NCI-H1417 treated with DMSO at 0.1 percent for 48 hours (cell line): Measurements from ENCODE around the gene APOBEC3H.

Source experiments
- DNase-seq: peaks from one replicate; lab custom pipeline; 2025; lab: John Stamatoyannopoulos, UW

Gene APOBEC3H

DNA sequence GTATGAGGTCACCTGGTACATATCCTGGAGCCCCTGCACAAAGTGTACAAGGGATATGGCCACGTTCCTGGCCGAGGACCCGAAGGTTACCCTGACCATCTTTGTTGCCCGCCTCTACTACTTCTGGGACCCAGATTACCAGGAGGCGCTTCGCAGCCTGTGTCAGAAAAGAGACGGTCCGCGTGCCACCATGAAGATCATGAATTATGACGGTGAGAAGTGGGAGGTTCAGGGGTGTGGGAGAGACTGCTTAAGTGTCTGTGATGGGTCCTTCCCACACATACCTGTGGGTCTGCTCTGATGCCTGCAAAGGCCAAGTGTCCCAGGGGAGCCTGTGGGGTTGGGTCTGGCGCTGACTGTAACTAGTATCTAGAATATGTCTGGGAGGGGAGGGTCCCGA is 16.0 kb upstream of the APOBEC3H start:
- DNase-seq, result no peak

DNA sequence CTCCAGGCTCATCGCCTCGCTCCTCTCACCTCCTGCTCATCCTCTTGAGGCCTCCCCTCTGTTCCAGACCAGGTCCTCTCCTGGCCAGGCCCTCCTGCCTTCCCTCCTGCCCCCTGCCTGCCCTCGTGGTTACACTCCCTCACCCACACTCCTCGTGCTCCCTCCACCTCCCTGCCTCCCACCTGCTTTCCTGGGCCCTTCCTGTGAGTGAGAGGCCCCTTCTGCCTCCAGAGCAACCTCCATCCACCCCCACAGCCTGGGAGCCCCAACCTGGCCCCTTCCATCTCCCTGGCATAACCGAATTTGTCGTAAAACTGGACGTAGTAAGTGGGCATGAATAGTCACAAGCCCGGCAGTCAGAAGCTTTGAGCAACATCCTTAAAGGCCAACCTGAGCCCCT is 15.4 kb upstream of the APOBEC3H start:
- DNase-seq, result no peak

DNA sequence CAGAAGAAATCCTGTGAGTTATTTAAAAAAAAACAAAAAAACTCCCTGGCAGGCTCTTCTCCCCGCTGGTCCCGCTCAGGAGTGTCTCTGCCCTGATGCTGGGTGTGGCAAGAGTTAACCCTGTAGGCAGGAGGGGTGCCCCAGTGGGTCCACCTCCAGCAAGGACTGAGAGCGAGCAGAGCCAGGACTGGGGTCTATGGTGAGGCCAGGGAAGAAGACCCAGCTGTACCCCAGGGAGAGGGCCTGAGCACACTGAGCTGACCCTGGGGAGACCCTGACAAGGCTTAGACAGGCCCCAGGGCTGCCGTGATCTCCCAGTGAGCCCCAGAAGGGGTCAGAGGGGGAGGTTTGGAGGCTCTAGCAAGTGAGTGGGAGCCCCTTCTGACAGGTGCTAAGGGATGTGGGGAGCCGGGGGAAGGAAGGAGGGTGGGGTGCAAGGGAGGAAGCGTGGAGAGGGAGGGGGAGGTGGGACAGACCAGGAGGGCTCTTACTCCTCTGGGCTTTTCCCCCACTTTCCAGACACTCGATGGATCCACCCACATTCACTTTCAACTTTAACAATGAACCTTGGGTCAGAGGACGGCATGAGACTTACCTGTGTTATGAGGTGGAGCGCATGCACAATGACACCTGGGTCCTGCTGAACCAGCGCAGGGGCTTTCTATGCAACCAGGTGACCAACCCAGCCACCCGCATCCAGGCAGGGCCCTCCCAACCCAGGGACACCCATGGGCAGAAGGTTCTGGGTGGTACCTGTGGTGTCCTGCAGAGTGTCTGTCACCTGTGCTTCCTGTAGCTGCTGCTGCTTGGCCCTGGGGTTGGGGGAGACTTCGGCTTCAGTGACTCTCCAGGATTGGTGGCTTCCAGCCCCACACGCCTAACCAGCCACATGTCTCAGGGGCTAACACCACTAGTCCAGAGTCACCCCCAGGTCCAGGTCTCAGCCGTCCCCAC is 13.6 kb upstream of the APOBEC3H start:
- DNase-seq, result no peak

DNA sequence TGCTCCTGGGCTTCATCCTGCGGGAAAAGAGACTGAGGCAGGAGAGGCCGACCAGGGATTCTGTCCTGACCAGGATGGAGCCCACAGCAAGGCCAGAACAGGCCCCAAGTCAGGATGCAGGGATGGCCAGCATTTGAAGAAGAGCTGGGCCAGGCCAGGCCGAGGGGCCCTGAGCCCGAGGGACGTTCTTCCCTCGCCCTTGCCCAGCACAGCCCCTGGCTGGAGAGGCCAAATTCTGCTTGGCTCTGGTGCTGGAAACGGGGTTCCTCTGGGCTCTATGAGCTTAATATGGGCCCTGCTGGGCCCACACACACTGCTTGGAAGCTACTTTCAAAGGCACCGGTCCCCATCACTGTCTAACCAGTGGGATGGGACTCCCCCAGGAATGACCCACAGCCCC is 12.4 kb upstream of the APOBEC3H start:
- no peak for DNase-seq

DNA sequence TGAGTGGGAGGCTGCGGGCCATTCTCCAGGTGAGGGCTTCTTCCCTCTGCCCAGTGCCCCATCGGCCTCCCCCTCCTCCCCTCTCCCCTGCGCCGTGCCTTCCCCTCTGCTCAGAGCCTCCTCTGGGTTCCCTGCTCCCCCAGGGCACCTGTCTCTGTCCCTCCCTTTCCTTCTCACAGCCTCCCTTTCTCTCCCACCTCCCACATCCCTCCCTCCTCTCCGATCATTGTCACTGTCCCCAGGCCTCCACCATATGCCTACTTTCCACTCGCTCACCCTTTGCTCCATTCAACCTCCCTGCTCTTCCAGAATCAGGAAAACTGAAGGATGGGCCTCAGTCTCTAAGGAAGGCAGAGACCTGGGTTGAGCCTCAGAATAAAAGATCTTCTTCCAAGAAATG is 9.9 kb upstream of the APOBEC3H start:
- DNase-seq, result no peak

DNA sequence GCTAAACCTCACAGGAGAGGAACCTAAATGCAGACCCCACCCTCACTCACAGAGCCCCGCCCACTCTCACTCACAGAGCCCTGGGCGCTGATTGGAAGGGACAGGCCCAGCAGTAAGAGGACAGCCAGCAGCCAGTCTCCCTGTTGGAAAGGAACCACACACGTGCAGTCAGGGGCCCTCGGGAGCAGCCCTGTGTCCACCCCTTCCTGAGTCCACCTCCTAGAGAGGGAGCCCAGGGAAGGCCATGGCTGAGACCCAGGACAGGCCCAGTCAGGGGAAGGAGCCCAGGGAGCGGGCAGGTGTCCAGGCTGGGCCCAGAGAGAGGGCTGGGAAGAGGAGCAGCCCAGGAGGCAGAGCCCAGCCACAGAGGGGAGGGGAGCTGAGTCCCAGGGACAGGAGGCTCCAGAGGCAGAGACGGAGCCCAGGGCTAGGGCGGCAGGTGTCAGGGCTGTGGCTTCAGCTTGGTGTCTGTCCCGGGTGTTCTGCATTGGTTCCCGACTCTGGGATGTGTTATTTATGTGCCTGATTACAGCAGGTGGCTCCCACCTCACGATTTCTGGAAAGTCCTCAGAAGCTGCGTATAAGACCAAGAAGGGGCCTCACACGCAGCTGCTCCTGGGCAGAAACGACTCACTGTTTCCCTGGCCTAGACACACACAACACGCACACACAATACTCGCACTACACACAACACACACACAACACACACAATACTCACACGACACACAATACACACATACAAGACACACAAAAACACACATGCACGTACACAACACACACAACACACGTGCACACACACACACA is 9.0 kb upstream of the APOBEC3H start:
- DNase-seq, result no peak

DNA sequence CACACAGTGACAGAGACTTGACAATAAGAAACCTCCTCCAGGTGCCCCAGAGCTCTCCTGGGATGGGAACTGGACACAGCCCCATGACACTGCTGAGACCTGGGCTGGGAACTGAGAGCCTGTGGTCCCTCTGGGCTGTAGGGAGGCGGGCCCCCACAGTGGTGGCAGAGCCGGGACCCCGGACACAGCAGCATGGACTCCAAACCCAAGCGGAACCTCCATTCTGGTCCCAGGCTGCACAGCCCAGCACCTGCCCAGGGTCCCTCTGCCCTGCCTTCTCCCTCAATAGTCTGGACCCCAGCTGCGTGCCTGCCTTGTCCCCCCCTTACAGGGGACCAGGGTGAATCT is 8.4 kb upstream of the APOBEC3H start:
- DNase-seq, result no peak

DNA sequence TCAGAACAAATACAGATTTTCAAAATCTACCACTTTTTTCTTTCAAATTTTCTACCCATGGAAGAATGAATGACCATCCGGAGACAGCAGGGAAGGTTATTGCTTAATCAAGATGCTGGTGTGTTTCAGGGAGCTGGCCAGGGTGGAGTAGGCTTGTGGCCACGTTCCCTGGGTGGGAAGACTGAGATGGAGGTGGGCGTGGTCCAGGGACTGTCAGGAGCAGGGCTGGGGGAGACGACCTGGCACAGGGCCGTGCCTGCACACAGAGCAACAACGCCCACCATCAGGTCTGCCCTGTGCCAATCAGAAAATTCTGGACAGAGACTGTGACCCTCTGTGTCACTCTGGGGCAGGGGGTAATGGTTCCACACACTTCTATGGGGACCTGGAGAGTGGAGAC is 7.1 kb upstream of the APOBEC3H start:
- no peak for DNase-seq

DNA sequence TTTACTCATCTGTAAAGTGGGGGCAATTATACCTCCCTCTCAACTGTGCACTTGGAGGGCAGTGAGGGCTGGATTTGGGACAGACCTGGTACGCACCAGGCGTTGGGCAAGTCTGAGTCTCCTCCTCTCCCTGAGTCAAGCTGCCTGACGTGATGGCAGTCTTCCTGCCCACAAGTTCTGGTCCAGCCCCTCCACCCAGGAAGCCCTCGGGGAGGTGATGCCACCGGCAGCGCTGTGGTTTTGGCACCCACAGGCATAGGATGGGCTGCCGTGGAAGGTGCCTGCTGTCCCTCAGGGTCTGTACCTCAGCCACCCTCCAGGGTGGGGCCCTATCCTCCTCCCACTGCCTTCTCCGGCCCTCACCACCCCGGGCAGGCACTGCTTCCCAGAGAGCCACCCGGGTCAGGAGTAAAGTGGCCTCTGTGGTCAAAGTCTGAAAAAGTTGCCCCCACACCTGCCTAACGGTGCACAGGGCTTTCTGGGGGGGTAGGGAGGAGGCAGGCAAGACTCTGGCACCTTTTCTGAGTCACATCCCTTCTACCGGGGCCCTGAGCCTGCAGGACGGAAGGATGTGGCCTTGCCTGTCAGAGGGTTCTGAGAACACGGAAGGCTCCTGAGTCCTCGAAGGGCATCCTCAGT is 6.5 kb upstream of the APOBEC3H start:
- no peak for DNase-seq

DNA sequence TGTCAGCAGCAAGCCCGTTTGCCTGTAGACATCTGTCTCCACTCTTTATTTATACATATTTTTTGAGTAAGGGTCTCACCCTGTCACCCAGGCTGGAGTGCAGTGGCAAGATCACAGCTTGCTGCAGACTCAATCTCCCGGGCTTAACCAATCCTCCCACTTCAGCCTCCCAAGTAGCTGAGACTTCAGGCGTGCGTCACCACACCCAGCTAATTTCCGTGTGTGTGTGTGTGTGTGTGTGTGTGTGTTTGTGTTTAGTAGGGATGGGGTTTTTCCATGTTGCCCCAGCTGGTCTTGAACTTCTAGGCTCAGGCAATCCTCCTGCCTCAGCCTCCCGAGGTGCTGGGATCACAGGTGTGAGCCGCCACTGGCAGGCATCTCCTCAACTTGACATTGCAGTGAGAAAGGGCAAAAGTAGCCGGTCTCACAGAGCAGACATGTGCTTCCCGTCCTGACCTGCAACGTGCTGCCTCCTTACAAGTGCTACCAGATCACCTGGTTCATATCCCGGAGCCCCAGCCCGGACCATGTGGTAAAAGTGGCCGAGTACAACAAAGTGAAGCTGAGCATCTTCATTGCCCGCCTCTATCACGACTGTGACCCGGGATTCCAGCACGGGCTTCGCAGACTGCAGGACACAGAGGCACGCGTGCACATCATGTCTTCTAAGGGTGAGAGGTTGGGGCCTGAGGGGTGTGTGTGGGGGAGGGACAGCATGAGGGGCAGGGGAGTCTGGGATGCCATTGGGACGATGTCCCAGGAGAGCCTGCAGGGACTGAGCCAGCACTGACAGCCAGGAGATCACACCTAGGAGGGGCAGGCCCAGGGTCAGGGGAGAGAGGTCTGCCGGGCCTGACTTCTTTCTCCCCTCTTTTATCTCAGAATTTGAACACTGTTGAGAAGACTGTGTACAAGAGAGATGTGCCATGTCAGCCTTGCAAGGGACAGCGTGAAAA is 5.6 kb upstream of the APOBEC3H start:
- DNase-seq, result no peak

DNA sequence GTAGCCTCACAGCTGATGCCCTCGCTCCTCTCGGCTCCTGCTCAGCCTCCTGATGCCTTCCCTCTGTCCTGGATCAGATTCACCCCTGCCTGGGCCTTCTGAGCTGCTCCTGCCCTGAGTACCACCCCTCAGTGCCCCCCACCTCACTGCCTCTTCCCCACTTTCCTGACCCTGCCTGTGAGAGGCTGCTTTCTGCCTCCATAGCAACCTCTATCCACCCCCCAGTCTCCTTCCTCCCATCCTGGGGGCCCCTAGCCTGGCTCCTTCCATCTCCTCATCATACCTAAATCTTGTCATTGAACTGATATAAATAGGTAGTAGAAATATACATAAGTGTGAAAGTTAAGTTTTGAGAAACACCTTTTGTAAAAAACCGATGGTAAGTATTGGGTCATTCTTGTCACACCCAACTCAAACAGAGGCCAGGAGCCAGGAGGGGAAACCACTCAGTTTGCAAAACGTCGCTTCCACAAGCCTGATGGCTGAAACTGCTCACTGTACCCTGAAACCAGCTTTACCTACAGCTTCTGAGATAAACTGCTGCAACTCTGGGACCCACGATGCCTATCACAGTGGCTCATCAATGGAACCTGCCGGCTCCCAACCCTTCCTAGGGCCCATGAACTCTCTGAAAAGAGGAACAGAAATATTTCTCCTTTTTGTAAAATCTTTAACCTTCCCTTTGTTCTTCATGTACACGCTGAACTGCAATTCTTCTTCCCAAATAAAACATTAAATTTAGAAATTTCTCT is 4.8 kb upstream of the APOBEC3H start:
- no peak for DNase-seq

DNA sequence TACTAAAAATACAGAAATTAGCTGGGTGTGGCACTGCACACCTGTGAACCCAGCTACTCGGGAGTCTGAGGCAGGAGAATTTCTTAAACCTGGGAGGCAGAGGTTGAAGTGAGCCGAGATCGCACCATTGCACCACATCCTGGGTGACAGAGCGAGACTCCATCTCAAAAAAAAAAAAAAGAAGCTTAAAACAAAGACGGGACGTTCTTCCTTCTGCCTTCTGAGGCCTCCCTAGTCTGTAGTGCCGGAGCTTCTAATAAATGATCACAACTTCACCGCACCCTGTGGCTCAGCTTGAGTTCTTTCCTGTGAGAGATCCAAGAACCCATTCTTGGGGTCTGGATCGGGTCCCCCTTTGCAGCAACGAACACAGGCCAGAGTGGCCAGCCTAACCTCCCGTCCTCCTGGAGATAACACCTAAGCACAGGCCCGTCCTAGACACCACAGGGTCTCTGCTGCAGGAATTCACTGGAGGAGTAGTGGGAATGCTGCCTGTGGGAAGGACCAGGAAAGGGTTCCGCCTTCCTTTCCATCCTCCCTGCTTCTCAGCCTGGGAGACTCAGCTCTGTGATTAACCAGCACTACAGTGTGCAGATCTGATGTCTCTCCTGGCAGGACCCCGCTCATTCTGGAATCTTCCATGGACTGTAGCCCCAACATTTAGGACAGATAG is 2.2 kb upstream of the APOBEC3H start:
- no peak for DNase-seq

DNA sequence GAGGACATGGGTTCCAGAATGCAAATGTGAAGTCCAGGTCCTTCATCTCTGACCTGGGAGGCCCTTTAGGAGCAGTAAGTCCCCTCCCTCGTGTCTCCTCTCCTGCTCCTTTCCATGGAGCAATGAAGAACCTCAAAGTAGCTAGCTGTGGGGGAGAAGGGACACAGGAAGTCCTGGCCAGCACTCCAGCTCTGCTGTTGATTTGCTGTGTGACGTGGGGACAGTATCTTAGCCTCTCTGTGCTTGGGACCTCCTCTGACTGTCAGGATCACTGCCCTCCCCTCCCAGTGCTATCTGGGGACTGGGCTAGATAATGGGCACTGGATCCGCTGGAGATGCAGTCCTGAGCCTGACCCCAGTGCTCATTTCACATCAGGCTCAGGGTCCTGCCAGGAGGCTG is 1.1 kb upstream of the APOBEC3H start:
- no peak for DNase-seq

DNA sequence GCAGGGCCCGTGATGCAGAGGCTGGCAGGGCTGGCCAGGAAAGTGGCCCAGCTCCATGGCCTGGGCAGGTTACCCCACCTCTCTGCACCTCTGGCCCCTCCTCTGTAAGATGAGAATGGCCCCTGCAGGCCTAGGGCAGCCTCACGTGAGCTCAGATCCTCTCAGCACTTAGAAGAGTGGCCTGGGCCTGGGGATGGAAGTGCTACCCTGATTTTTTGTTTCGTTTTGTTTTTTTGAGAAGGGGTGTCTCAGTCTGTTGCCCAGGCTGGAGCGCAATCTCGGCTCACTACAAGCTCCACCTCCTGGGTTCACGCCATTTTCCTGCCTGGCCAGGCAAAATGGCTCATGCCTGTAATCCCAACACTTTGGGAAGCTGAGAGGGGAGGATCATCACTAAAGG is 982 bp downstream of the APOBEC3H start:
- no peak for DNase-seq

DNA sequence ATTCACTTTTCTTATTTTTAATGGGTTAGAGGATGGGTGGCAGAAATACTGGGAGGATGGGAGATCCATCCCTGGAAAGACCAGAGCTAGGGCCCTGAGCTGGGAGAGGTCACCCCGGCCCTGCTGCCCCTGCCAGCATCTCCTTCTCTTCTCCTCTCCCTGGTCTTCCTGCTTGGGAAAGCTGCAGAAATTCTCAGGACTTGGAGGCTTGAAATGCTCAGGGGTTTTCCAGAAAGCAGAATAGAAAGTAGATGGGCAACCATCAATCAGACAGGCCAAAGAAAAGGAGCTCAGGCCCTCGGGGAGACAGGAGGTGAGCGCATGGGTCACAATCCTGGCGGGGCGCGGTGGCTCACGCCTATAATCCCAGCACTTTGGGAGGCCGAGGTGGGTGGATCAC is 1.5 kb downstream of the APOBEC3H start:
- DNase-seq, result no peak

DNA sequence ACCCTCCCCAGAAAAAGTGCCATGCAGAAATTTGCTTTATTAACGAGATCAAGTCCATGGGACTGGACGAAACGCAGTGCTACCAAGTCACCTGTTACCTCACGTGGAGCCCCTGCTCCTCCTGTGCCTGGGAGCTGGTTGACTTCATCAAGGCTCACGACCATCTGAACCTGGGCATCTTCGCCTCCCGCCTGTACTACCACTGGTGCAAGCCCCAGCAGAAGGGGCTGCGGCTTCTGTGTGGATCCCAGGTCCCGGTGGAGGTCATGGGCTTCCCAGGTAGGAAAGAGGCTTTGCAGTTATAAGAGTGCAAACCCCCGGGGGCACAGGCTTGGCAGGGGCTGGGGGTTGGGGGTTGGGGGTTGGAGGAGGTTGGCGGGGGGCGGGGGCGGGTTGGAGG is 4.2 kb downstream of the APOBEC3H start:
- DNase-seq, result no peak

DNA sequence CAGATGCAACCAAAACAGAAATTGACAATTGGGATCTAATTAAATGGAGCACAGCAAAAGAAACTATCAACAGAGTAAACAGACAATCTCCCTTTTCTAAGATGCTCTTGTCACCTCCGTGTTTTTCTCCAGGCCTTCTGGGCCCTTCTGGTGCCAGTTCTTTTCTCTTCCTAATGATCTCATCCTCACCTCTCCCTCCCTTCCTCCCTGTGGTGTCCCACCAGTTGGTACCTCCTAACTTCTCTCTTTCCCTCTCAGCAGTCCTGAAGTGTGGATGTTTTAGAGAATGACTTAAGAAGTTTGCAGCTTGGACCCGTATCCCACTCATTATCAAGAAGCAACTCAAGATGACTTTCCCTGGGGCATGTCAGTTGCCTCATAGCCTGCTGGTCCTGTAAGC is 6.4 kb downstream of the APOBEC3H start:
- no peak for DNase-seq

DNA sequence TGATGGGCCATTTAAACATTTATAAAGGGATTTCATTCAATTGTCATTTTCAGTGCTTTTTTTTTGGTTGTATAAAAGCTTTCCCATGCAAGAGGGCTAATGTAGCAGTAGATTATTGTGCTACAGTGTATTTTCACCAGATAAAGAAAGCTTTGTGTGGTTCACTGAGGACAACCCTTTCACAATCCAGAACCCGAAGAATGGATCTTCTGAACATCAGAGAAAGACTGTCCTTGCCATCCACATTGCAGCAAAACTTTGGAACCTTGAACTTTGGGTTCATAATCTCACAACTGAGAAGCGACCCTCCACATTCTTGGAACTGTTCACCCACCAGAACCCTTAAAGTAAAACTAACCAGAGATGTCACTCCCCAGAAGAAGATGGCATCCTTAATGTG is 9.3 kb downstream of the APOBEC3H start:
- no peak for DNase-seq

DNA sequence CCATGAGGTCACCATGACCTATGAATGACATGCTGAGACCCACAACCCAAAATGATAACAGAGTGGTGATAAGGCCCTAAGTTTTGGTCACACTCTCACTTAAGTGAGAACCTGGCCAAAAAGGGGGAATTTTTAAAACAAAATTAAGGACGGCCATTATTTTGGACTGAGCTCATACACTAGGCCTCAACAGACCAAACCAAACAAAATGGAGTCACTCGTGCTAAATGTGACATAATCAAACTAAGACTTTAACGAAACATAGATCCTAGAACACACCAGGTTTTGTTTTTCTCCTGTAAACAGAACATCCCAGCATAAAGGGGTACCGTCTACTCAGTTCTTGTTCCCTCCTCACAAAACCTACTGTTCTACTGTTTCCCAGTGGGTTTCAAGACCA is 11.4 kb downstream of the APOBEC3H start:
- DNase-seq, result no peak

DNA sequence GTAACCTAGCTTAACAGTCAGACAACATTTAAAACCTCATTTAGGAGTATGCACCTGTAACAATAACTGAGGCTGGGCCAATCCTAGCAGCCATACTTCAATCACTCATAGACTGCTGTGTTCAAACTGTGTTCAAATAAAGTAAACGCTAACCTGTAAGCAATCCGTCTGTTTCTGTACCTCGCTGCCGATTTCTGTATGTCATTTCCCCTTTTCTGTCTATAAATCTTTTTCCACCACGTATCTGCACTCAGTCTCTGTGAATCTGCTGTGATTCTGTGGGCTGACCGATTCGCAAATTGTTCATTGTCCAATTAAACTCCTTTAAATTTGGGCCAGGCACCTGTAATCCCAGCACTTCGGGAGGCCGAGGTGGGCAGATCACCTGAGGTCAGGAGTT is 12.3 kb downstream of the APOBEC3H start:
- no peak for DNase-seq
